Naive B cell (primary cell): ENCODE measurements around the gene VSIG8. TPM values are rescaled to one million over a fixed set of nuclear protein-coding genes. Genes with fewer than 3 reads are reported as not detected.

Source experiments
- ATAC-seq, 2 donors: fragments of 150-1000 bp; cut with Tn5 transposase; 2 replicates each; pipeline ENCODE4 v1.10.0; 2021; ENCODE audit warnings: low read depth in 2 of 2, mild to moderate bottlenecking in 2 of 2, moderate library complexity in 2 of 2
- DNase-seq: peaks from one replicate; pipeline ENCODE4 v3.0.0; 2022
- H3K27ac Mint-ChIP-seq, 6 donors: one replicate each; pipeline ENCODE4 v1.8.0; 2020 to 2022; ENCODE audit warnings: mild to moderate bottlenecking in 6 of 6, mixed read lengths in 6 of 6, moderate library complexity in 5 of 6, inconsistent platforms in 2 of 6
- H3K27me3 Mint-ChIP-seq, 3 donors: one replicate each; pipeline ENCODE4 v1.8.0; 2021 to 2022; ENCODE audit warnings: mixed read lengths in 3 of 3, mild to moderate bottlenecking in 1 of 3
- H3K36me3 Mint-ChIP-seq, 2 donors: one replicate each; pipeline ENCODE4 v1.8.0; 2020 to 2022; ENCODE audit warnings: mixed read lengths in 2 of 2, inconsistent platforms in 1 of 2, mild to moderate bottlenecking in 1 of 2
- H3K4me1 Mint-ChIP-seq, 3 donors: one replicate each; pipeline ENCODE4 v1.8.0; 2020 to 2022; ENCODE audit warnings: mixed read lengths in 3 of 3, inconsistent platforms in 1 of 3, mild to moderate bottlenecking in 1 of 3, moderate library complexity in 1 of 3
- H3K4me3 Mint-ChIP-seq, 8 donors: one replicate each; pipeline ENCODE4 v1.8.0; 2020 to 2022; ENCODE audit warnings: mild to moderate bottlenecking in 8 of 8, mixed read lengths in 8 of 8, moderate library complexity in 8 of 8, inconsistent platforms in 2 of 8
- H3K9me3 Mint-ChIP-seq, 7 donors: one replicate each; pipeline ENCODE4 v1.8.0; 2020 to 2022; ENCODE audit warnings: mixed read lengths in 7 of 7, mild to moderate bottlenecking in 5 of 7, inconsistent platforms in 2 of 7, moderate library complexity in 1 of 7
- polyA plus RNA-seq, 6 donors: library from polyadenylated mRNA; unstranded; fragments of 300-500 nt; fragmentation: Illumina TruSeq; gene quantifications; one replicate each; pipeline ENCODE4 v1.2.3, GENCODE V29; 2021; ENCODE audit warnings: low read depth in 6 of 6

VSIG8 gene
- polyA plus RNA-seq, 6 donors from 2014 or later: not detected

- Mint-ChIP-seq H3K27me3 (peaks cover 14 to 23% (median 16%) of the 10 kb centered on the region in 3 donors), H3K9me3 (peaks cover 0 to 2% (median 0%) of the 10 kb centered on the region in 7 donors), H3K36me3 (peaks cover 0 to 3% of the 10 kb centered on the region in 2 donors), H3K4me1 (peaks cover 7 to 21% (median 14%) of the 10 kb centered on the region in 3 donors), H3K27ac (peak overlapping the region in 1 of 6 donors; percentile 71), H3K4me3 (no peak overlapping the region)
- ATAC-seq: no peak
- no peak for DNase-seq
Measured at GRCh38 chr1:159829822-159830465, 32.5 kb downstream of the VSIG8 start.

DNA sequence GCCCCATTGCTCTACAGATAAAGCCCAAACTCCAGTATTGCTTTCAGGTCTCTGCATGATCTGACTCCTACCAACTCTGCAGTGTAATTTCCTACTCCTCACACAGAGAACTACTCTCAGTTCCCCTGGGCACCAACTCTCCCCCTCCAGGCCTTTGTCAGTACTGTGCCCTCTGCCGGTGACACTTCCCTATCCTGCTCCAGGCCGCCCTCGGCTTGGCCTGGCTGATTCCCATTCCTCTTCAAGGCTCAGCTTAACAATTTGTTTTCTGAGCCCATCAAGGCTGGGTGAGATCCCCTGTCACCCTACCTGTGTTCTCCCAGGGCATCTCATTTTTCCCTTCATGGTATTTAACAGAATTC lies 33.2 kb downstream of the VSIG8 start:
- Mint-ChIP-seq H3K27ac (peak overlapping the region in 1 of 6 donors; percentile 12), H3K36me3 (peaks cover 0 to 3% of the 10 kb centered on the region in 2 donors), H3K9me3 (peaks cover 0 to 2% (median 0%) of the 10 kb centered on the region in 7 donors), H3K4me3 (peak overlapping the region in 1 of 8 donors; percentile 54), H3K27me3 (peaks cover 21 to 30% (median 21%) of the 10 kb centered on the region in 3 donors), H3K4me1 (peaks cover 7 to 21% (median 14%) of the 10 kb centered on the region in 3 donors)
- ATAC-seq (peak; percentile 93 to 95), DNase-seq (no peak)

DNA sequence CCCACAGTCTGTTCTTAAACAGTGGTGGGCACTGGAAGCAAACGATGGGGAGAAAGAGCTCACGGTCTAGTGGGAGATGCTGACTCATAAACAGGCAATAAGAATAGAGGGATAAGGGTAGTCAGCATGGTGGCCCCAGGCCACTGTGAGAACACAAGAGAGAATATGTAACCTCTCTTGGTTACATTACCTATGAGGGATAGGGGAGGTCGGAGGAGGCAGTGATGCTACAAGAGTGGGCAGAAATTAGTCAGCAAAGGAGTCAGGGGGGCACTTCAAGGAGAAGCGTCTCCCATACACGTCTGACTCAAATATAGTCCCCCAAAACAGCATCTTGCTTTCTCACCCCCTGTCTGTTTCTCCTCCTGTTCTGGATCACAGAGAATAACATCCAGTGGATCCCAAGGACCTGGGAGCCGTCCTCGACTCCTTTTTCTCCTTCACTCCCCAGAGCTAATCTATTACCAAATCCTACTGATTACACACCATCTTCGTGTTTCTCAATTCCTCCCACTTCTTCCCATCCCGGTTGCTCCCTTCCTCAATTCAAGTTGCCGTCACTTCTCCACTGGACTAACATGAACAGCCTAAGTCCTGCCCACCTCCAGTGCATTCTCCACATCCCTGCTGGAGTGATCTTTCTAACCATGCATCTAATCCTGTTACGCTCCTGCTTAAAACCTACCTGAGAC lies 33.7 kb downstream of the VSIG8 start:
- peaks cover 0 to 3% of the 10 kb centered on the region in 2 donors for H3K36me3 Mint-ChIP-seq
- H3K4me1 Mint-ChIP-seq: peaks cover 7 to 21% (median 14%) of the 10 kb centered on the region in 3 donors
- DNase-seq (no peak), ATAC-seq (no peak)
- H3K9me3 Mint-ChIP-seq: peaks cover 0 to 2% (median 0%) of the 10 kb centered on the region in 7 donors
- H3K27me3 Mint-ChIP-seq: peaks cover 23 to 29% (median 26%) of the 10 kb centered on the region in 3 donors
- H3K27ac Mint-ChIP-seq: peak overlapping the region in 1 of 6 donors; percentile 12
- peak overlapping the region in 1 of 8 donors; percentile 39 for H3K4me3 Mint-ChIP-seq

- Mint-ChIP-seq H3K4me1 (peaks cover 7 to 21% (median 14%) of the 10 kb centered on the region in 3 donors), H3K27ac (no peak overlapping the region), H3K36me3 (peaks cover 0 to 3% of the 10 kb centered on the region in 2 donors), H3K4me3 (no peak overlapping the region), H3K27me3 (peaks cover 23 to 31% (median 28%) of the 10 kb centered on the region in 3 donors), H3K9me3 (peaks cover 0 to 2% (median 0%) of the 10 kb centered on the region in 7 donors)
- DNase-seq (no peak), ATAC-seq (no peak)
Measured at GRCh38 chr1:159828176-159828575, 34.3 kb downstream of the VSIG8 start.

GRCh38 chr1:159827549-159827948 lies 34.9 kb downstream of the VSIG8 start:
- Mint-ChIP-seq H3K4me3 (peak overlapping the region in 1 of 8 donors; percentile 49), H3K4me1 (peaks cover 7 to 21% (median 14%) of the 10 kb centered on the region in 3 donors), H3K27ac (peak overlapping the region in 1 of 6 donors; percentile 5), H3K36me3 (peaks cover 0 to 3% of the 10 kb centered on the region in 2 donors), H3K9me3 (peaks cover 0 to 2% (median 0%) of the 10 kb centered on the region in 7 donors), H3K27me3 (peaks cover 23 to 38% (median 34%) of the 10 kb centered on the region in 3 donors)
- DNase-seq: no peak
- ATAC-seq: no peak

- Mint-ChIP-seq H3K27ac (no peak overlapping the region), H3K4me3 (no peak overlapping the region), H3K27me3 (peaks cover 23 to 42% (median 38%) of the 10 kb centered on the region in 3 donors), H3K36me3 (peaks cover 0 to 3% of the 10 kb centered on the region in 2 donors), H3K4me1 (peaks cover 7 to 21% (median 14%) of the 10 kb centered on the region in 3 donors), H3K9me3 (peaks cover 0 to 2% (median 0%) of the 10 kb centered on the region in 7 donors)
- ATAC-seq: no peak
- DNase-seq: no peak
Measured at GRCh38 chr1:159827102-159827490, 35.4 kb downstream of the VSIG8 start.

GRCh38 chr1:159826441-159827101 lies 35.9 kb downstream of the VSIG8 start, which contains the start of gene SLAMF8:
TSS of gene SLAMF8 (plus strand) at chr1:159826873. CDS start at chr1:159826899, 26 bp downstream.
- peaks cover 0 to 2% (median 0%) of the 10 kb centered on the region in 7 donors for H3K9me3 Mint-ChIP-seq
- peaks cover 23 to 48% (median 41%) of the 10 kb centered on the region in 3 donors for H3K27me3 Mint-ChIP-seq
- peaks cover 0 to 3% of the 10 kb centered on the region in 2 donors for H3K36me3 Mint-ChIP-seq
- H3K27ac Mint-ChIP-seq: peak within 1 kb of the TSS in 2 of 6 donors; percentile 5 to 24
- peaks cover 7 to 21% (median 14%) of the 10 kb centered on the region in 3 donors for H3K4me1 Mint-ChIP-seq
- no peak for ATAC-seq
- H3K4me3 Mint-ChIP-seq: peak within 1 kb of the TSS in 2 of 8 donors; percentile 37 to 76
- DNase-seq: no peak

DNA sequence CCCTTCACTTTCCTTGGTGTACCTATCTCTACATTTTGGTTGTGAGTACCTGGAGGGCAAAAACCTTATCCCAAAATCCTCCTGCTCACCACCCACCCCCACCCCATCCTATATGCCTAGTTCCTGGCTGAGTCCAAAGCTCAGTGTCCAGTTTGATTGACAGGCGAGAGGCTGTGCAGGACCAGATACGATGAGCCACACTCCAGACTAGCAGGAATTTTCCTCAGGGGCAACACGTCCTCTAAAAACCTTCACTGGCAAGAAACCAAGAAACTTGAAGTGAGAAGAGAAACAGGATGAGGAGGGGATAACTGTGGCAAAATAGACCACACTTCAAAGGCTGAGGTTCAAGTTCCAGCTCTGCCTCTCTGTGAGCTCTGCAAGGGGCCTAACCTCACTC lies 36.9 kb downstream of the VSIG8 start:
- H3K9me3 Mint-ChIP-seq: peaks cover 0 to 2% (median 0%) of the 10 kb centered on the region in 7 donors
- H3K27me3 Mint-ChIP-seq: peaks cover 23 to 48% (median 48%) of the 10 kb centered on the region in 3 donors
- peaks cover 0 to 3% of the 10 kb centered on the region in 2 donors for H3K36me3 Mint-ChIP-seq
- H3K4me3 Mint-ChIP-seq: no peak overlapping the region
- peak overlapping the region in 1 of 6 donors; percentile 73 for H3K27ac Mint-ChIP-seq
- peaks cover 7 to 21% (median 14%) of the 10 kb centered on the region in 3 donors for H3K4me1 Mint-ChIP-seq
- ATAC-seq: no peak
- DNase-seq: no peak

- Mint-ChIP-seq H3K36me3 (no peaks in the 10 kb centered on the region), H3K4me3 (no peak overlapping the region), H3K27ac (peak overlapping the region in 1 of 6 donors; percentile 25), H3K4me1 (peaks cover 0 to 15% (median 7%) of the 10 kb centered on the region in 3 donors), H3K9me3 (peaks cover 0 to 2% (median 0%) of the 10 kb centered on the region in 7 donors), H3K27me3 (peaks cover 20 to 53% (median 48%) of the 10 kb centered on the region in 3 donors)
- no peak for DNase-seq
- no peak for ATAC-seq
Measured at GRCh38 chr1:159823406-159823805, 39.1 kb downstream of the VSIG8 start.

- Mint-ChIP-seq H3K36me3 (no peaks in the 10 kb centered on the region), H3K4me1 (peaks cover 0 to 6% (median 4%) of the 10 kb centered on the region in 3 donors), H3K27me3 (peaks cover 26 to 53% (median 51%) of the 10 kb centered on the region in 3 donors), H3K9me3 (no peaks in the 10 kb centered on the region), H3K4me3 (no peak overlapping the region), H3K27ac (no peak overlapping the region)
- DNase-seq: no peak
- no peak for ATAC-seq
Measured at GRCh38 chr1:159821171-159821867, 41.1 kb downstream of the VSIG8 start.

- H3K27me3 Mint-ChIP-seq: peaks cover 10 to 48% (median 36%) of the 10 kb centered on the region in 3 donors
- no peaks in the 10 kb centered on the region for H3K4me1 Mint-ChIP-seq
- no peaks in the 10 kb centered on the region for H3K36me3 Mint-ChIP-seq
- ATAC-seq: no peak
- H3K9me3 Mint-ChIP-seq: no peaks in the 10 kb centered on the region
- DNase-seq: no peak
- peak overlapping the region in 1 of 6 donors; percentile 64 for H3K27ac Mint-ChIP-seq
- peak overlapping the region in 1 of 8 donors; percentile 29 for H3K4me3 Mint-ChIP-seq
Measured at GRCh38 chr1:159817276-159818041, 45.0 kb downstream of the VSIG8 start.

DNA sequence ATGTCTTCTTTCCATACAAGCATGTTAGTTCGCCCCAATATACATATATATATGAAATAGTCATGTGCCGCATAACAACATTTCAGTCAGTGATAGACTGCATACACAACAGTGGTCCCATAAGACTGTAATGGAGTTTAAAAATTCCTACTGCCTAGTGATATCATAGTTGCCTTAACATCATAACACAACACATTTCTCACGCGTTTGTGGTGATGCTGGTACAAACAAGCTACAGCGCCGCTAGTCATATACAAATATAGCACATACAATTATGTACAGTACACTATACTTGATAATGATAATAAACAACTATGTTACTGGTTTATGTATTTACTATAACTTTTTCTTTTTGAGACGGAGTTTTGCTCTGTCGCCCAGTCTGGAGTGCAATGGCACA lies 46.5 kb downstream of the VSIG8 start:
- no peaks in the 10 kb centered on the region for H3K4me1 Mint-ChIP-seq
- DNase-seq: no peak
- H3K36me3 Mint-ChIP-seq: no peaks in the 10 kb centered on the region
- ATAC-seq: no peak
- H3K27ac Mint-ChIP-seq: no peak overlapping the region
- H3K27me3 Mint-ChIP-seq: peaks cover 15 to 44% (median 27%) of the 10 kb centered on the region in 3 donors
- no peaks in the 10 kb centered on the region for H3K9me3 Mint-ChIP-seq
- H3K4me3 Mint-ChIP-seq: no peak overlapping the region
